ENCODE results near the gene DPY19L2.
A peak's percentile ranks its signal among the peaks of the same experiment; 100 is the strongest.
"Not testable (repeated sequence)": the region's sequence is repeated elsewhere in the genome, so short reads cannot be mapped to it uniquely, and the experiment has no call there.

DPY19L2 gene

DNA sequence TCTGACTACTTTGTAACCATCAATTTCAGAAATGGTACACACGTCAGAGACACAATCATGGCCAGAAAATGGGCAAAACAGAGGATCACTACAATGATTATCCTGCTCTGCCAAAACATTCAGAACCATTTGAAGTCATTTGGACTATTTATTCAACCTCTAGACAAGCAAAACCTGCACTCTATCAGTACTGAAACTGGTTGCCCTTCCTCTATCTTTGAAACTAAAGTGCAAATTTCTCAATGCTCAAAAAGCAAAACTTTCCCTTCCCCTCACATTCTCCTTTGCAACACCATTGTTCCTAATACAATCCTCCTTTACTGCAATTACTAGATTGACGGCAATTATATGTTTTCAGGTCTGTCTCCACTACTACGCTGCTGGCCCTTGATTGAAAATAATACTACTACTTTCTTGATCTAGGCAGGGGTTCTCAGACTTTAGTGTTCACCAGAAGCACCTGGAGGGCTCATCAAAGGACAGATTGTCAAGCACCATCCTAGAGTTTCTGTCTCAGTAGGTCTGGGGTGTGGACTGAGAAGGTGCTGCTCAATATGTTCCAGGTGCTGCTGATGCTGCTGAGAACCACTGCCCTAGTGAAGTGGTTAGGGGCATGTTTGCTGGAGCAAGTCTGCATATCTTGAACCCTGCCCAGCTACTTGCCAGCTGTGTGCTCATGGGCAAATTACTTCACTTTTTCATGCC is 31.5 kb upstream of the DPY19L2 start:
- not testable (repeated sequence) for H3K4me1 ChIP-seq (ENCODE audit: control insufficient read depth in 5 of 5, insufficient read depth in 5 of 5, low read length in 5 of 5); H3K27ac ChIP-seq (ENCODE audit: low read depth, low read length); H3K36me3 ChIP-seq (ENCODE audit: control insufficient read depth in 5 of 5, insufficient read depth in 5 of 5, low read length in 5 of 5); H3K9ac ChIP-seq (ENCODE audit: low read length in 5 of 5); H3K9me3 ChIP-seq (ENCODE audit: control insufficient read depth in 5 of 5, low read length in 5 of 5); H3K4me3 ChIP-seq (ENCODE audit: low read depth in 1 of 5, low read length in 5 of 5); H3K27me3 ChIP-seq (ENCODE audit: control insufficient read depth in 5 of 5, insufficient read depth in 4 of 5, low read length in 5 of 5)

GRCh38 chr12:63699011-63699410 is 30.7 kb upstream of the DPY19L2 start:
- H3K4me3 ChIP-seq (ENCODE audit: low read depth in 1 of 5, low read length in 5 of 5); H3K9me3 ChIP-seq (ENCODE audit: control insufficient read depth in 5 of 5, low read length in 5 of 5); H3K4me1 ChIP-seq (ENCODE audit: control insufficient read depth in 5 of 5, insufficient read depth in 5 of 5, low read length in 5 of 5); H3K36me3 ChIP-seq (ENCODE audit: control insufficient read depth in 5 of 5, insufficient read depth in 5 of 5, low read length in 5 of 5); H3K27ac ChIP-seq (ENCODE audit: low read depth, low read length); H3K9ac ChIP-seq (ENCODE audit: low read length in 5 of 5); H3K27me3 ChIP-seq (ENCODE audit: control insufficient read depth in 5 of 5, insufficient read depth in 4 of 5, low read length in 5 of 5): not testable (repeated sequence)

GRCh38 chr12:63690837-63691236 is 22.5 kb upstream of the DPY19L2 start:
- H3K4me1 ChIP-seq (ENCODE audit: control insufficient read depth in 5 of 5, insufficient read depth in 5 of 5, low read length in 5 of 5); H3K27ac ChIP-seq (ENCODE audit: low read depth, low read length); H3K36me3 ChIP-seq (ENCODE audit: control insufficient read depth in 5 of 5, insufficient read depth in 5 of 5, low read length in 5 of 5); H3K9ac ChIP-seq (ENCODE audit: low read length in 5 of 5); H3K9me3 ChIP-seq (ENCODE audit: control insufficient read depth in 5 of 5, low read length in 5 of 5); H3K27me3 ChIP-seq (ENCODE audit: control insufficient read depth in 5 of 5, insufficient read depth in 4 of 5, low read length in 5 of 5); H3K4me3 ChIP-seq (ENCODE audit: low read depth in 1 of 5, low read length in 5 of 5): not testable (repeated sequence)

DNA sequence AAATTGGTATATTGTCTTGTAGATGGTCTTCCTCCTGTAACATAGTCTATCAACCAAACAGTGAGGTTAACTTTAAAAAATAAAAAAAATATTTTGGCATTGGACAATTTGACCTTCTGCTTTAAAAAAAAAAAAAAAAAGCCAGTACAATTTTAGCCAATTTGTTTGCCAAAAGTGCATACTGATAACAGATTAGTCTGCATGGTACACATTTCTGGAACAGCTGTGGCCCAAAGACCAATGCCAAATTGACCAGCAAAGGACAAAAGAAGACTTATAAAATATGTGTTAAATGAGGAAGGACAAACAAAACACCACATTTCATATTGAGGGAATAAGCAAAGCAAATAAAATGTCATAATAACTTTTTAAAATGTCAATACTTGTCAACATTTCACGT is 20.8 kb upstream of the DPY19L2 start:
- not testable (repeated sequence) for H3K9me3 ChIP-seq (ENCODE audit: control insufficient read depth in 5 of 5, low read length in 5 of 5); H3K27me3 ChIP-seq (ENCODE audit: control insufficient read depth in 5 of 5, insufficient read depth in 4 of 5, low read length in 5 of 5); H3K36me3 ChIP-seq (ENCODE audit: control insufficient read depth in 5 of 5, insufficient read depth in 5 of 5, low read length in 5 of 5); H3K4me1 ChIP-seq (ENCODE audit: control insufficient read depth in 5 of 5, insufficient read depth in 5 of 5, low read length in 5 of 5); H3K9ac ChIP-seq (ENCODE audit: low read length in 5 of 5); H3K27ac ChIP-seq (ENCODE audit: low read depth, low read length); H3K4me3 ChIP-seq (ENCODE audit: low read depth in 1 of 5, low read length in 5 of 5)

DNA sequence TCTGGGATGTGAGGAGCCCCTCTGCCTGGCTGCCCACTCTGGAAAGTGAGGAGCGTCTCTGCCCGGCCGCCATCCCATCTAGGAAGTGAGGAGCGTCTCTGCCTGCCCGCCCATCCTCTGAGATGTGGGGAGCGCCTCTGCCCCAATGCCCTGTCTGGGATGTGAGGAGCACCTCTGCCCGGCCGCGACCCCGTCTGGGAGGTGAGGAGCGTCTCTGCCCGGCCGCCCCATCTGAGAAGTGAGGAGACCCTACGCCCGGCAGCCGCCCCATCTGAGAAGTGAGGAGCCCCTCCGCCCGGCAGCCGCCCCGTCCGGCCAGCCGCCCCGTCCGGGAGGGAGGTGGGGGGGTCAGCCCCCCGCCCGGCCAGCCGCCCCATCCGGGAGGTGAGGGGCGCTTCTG is 18.3 kb upstream of the DPY19L2 start:
- not testable (repeated sequence) for H3K9ac ChIP-seq (ENCODE audit: low read length in 5 of 5); H3K4me3 ChIP-seq (ENCODE audit: low read depth in 1 of 5, low read length in 5 of 5); H3K27me3 ChIP-seq (ENCODE audit: control insufficient read depth in 5 of 5, insufficient read depth in 4 of 5, low read length in 5 of 5); H3K9me3 ChIP-seq (ENCODE audit: control insufficient read depth in 5 of 5, low read length in 5 of 5); H3K36me3 ChIP-seq (ENCODE audit: control insufficient read depth in 5 of 5, insufficient read depth in 5 of 5, low read length in 5 of 5); H3K27ac ChIP-seq (ENCODE audit: low read depth, low read length); H3K4me1 ChIP-seq (ENCODE audit: control insufficient read depth in 5 of 5, insufficient read depth in 5 of 5, low read length in 5 of 5)

DNA sequence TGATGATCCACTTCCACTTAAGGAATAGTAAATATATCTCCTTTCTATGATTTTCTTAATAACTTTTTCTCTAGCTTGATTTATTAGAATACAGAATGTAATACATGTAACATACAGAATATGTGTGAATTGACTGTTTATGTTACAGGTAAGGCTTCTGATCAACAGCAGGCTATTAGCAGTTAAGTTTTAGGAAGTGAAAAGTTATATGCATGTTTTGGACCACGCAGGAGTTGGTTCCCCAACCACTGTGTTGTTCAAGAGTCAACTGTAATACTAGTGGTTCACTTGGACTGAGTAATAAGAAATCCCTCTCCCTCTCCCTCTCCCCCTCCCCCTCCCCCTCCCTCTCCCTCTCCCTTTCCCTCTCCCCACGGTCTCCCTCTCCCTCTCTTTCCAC is 17.5 kb upstream of the DPY19L2 start:
- not testable (repeated sequence) for H3K4me3 ChIP-seq (ENCODE audit: low read depth in 1 of 5, low read length in 5 of 5); H3K27me3 ChIP-seq (ENCODE audit: control insufficient read depth in 5 of 5, insufficient read depth in 4 of 5, low read length in 5 of 5); H3K9ac ChIP-seq (ENCODE audit: low read length in 5 of 5); H3K36me3 ChIP-seq (ENCODE audit: control insufficient read depth in 5 of 5, insufficient read depth in 5 of 5, low read length in 5 of 5); H3K4me1 ChIP-seq (ENCODE audit: control insufficient read depth in 5 of 5, insufficient read depth in 5 of 5, low read length in 5 of 5); H3K9me3 ChIP-seq (ENCODE audit: control insufficient read depth in 5 of 5, low read length in 5 of 5); H3K27ac ChIP-seq (ENCODE audit: low read depth, low read length)

- H3K9ac ChIP-seq (ENCODE audit: low read length in 5 of 5); H3K9me3 ChIP-seq (ENCODE audit: control insufficient read depth in 5 of 5, low read length in 5 of 5); H3K27ac ChIP-seq (ENCODE audit: low read depth, low read length); H3K4me1 ChIP-seq (ENCODE audit: control insufficient read depth in 5 of 5, insufficient read depth in 5 of 5, low read length in 5 of 5); H3K27me3 ChIP-seq (ENCODE audit: control insufficient read depth in 5 of 5, insufficient read depth in 4 of 5, low read length in 5 of 5); H3K4me3 ChIP-seq (ENCODE audit: low read depth in 1 of 5, low read length in 5 of 5); H3K36me3 ChIP-seq (ENCODE audit: control insufficient read depth in 5 of 5, insufficient read depth in 5 of 5, low read length in 5 of 5): not testable (repeated sequence)
These were observed 14.3 kb upstream of the DPY19L2 start for GRCh38 chr12:63682617-63683016.

- not testable (repeated sequence) for H3K9me3 ChIP-seq (ENCODE audit: control insufficient read depth in 5 of 5, low read length in 5 of 5); H3K27me3 ChIP-seq (ENCODE audit: control insufficient read depth in 5 of 5, insufficient read depth in 4 of 5, low read length in 5 of 5); H3K9ac ChIP-seq (ENCODE audit: low read length in 5 of 5); H3K36me3 ChIP-seq (ENCODE audit: control insufficient read depth in 5 of 5, insufficient read depth in 5 of 5, low read length in 5 of 5); H3K4me1 ChIP-seq (ENCODE audit: control insufficient read depth in 5 of 5, insufficient read depth in 5 of 5, low read length in 5 of 5); H3K4me3 ChIP-seq (ENCODE audit: low read depth in 1 of 5, low read length in 5 of 5); H3K27ac ChIP-seq (ENCODE audit: low read depth, low read length)
These were observed 12.5 kb upstream of the DPY19L2 start for GRCh38 chr12:63680758-63681157.

DNA sequence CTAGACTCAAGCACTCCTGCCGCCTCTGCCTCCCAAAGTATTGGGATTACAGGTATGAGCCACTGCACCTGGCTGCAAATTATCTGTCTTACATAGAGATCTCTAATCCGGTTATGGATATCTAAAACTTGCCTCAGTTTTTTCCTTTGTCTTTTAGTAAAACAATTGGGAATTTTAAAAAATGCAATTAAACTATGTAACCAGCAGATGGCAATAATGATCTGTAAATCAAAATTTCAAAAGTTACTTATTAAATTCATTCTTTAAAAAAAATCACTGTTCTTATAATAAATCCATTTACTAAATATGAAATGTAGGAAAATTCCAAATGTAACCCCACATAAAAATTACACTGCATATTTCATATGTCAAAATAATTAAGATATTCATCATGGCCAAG is 4.3 kb upstream of the DPY19L2 start:
- H3K36me3 ChIP-seq (ENCODE audit: control insufficient read depth in 5 of 5, insufficient read depth in 5 of 5, low read length in 5 of 5); H3K27me3 ChIP-seq (ENCODE audit: control insufficient read depth in 5 of 5, insufficient read depth in 4 of 5, low read length in 5 of 5); H3K4me3 ChIP-seq (ENCODE audit: low read depth in 1 of 5, low read length in 5 of 5); H3K9ac ChIP-seq (ENCODE audit: low read length in 5 of 5); H3K9me3 ChIP-seq (ENCODE audit: control insufficient read depth in 5 of 5, low read length in 5 of 5); H3K27ac ChIP-seq (ENCODE audit: low read depth, low read length): not testable (repeated sequence)
- H3K4me1 ChIP-seq (ENCODE audit: control insufficient read depth in 5 of 5, insufficient read depth in 5 of 5, low read length in 5 of 5), result peaks cover 0 to 15% (median 14%) of the 10 kb centered on the region in 5 donors

DNA sequence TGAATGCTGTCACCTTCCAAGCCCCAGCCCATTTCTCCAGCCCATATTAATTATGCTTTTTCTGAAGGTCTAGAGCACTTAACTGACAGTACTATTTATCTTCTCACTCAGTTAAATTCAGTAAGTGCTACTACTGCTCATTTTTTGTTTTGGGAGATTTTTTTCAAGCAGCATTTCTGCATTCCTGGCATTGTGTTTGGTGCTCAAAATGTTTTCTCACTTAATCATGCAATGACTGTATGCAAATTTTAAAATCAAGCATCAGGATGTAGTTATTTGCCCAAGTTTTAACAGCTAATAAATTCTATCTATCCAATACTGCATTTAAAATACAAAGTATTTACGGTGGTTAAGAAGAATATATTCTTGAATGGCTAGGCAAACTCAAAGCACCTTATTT is 1.6 kb upstream of the DPY19L2 start:
- not testable (repeated sequence) for H3K27me3 ChIP-seq (ENCODE audit: control insufficient read depth in 5 of 5, insufficient read depth in 4 of 5, low read length in 5 of 5); H3K36me3 ChIP-seq (ENCODE audit: control insufficient read depth in 5 of 5, insufficient read depth in 5 of 5, low read length in 5 of 5); H3K27ac ChIP-seq (ENCODE audit: low read depth, low read length); H3K4me3 ChIP-seq (ENCODE audit: low read depth in 1 of 5, low read length in 5 of 5); H3K9ac ChIP-seq (ENCODE audit: low read length in 5 of 5); H3K9me3 ChIP-seq (ENCODE audit: control insufficient read depth in 5 of 5, low read length in 5 of 5)
- H3K4me1 ChIP-seq (ENCODE audit: control insufficient read depth in 5 of 5, insufficient read depth in 5 of 5, low read length in 5 of 5), result peaks cover 0 to 15% (median 14%) of the 10 kb centered on the region in 5 donors

- not testable (repeated sequence) for H3K36me3 ChIP-seq (ENCODE audit: control insufficient read depth in 5 of 5, insufficient read depth in 5 of 5, low read length in 5 of 5); H3K9me3 ChIP-seq (ENCODE audit: control insufficient read depth in 5 of 5, low read length in 5 of 5); H3K27ac ChIP-seq (ENCODE audit: low read depth, low read length); H3K9ac ChIP-seq (ENCODE audit: low read length in 5 of 5); H3K27me3 ChIP-seq (ENCODE audit: control insufficient read depth in 5 of 5, insufficient read depth in 4 of 5, low read length in 5 of 5)
- peak overlapping the region in 1 of 5 donors; percentile 74 for H3K4me3 ChIP-seq (ENCODE audit: low read depth in 1 of 5, low read length in 5 of 5)
- peaks cover 0 to 15% (median 14%) of the 10 kb centered on the region in 5 donors for H3K4me1 ChIP-seq (ENCODE audit: control insufficient read depth in 5 of 5, insufficient read depth in 5 of 5, low read length in 5 of 5)
These were observed 1.1 kb upstream of the DPY19L2 start for GRCh38 chr12:63669427-63669826.

Data from subcutaneous abdominal adipose tissue (tissue), 5 donors.